Liver (tissue), 3 donors: ENCODE measurements around the gene PAXX.

Experiments used
- CTCF ChIP-seq: fragments of 150-350 bp; IDR thresholded peaks from 2 replicates; pipeline ENCODE4 v1.5.1; 2017; ENCODE audit warnings: improper control_type of control experiment, low read depth, low read length; ENCODE audit not compliant: missing input control
- EGR1 ChIP-seq, 2 donors: IDR thresholded peaks; 2 replicates each; pipeline ENCODE4 v1.6.1; 2016 to 2018; ENCODE audit warnings: antibody characterized with exemption in 2 of 2, low read depth in 2 of 2
- GABPA ChIP-seq, 2 donors: IDR thresholded peaks in 1 of 2; conservative IDR thresholded peaks in 1 of 2; 2 replicates each; pipeline ENCODE4 v1.6.1; 2016; ENCODE audit warnings: antibody characterized with exemption in 2 of 2, mild to moderate bottlenecking in 1 of 2, moderate library complexity in 1 of 2
- RAD21 ChIP-seq, 2 donors: IDR thresholded peaks; 2 replicates each; pipeline ENCODE4 v1.6.1; 2016; ENCODE audit warnings: antibody characterized with exemption in 2 of 2, mild to moderate bottlenecking in 2 of 2
- SP1 ChIP-seq: IDR thresholded peaks from 2 replicates; pipeline ENCODE4 v1.6.1; 2018; ENCODE audit warnings: antibody characterized with exemption, mild to moderate bottlenecking
- TAF1 ChIP-seq: conservative IDR thresholded peaks from 2 replicates; pipeline ENCODE4 v1.6.1; 2016; ENCODE audit warnings: antibody characterized with exemption, mild to moderate bottlenecking
- ZBTB33 ChIP-seq: IDR thresholded peaks from 2 replicates; pipeline ENCODE4 v1.6.1; 2016; ENCODE audit warnings: antibody characterized with exemption
- donor health status: healthy.
- donor health status: healthy.

GRCh38 chr9:136972335-136972734 is 19.9 kb upstream of the PAXX start:
- no peak for TF ChIP-seq EGR1 (IDR thresholded peaks at IDR 0.05; ENCODE audit: low read depth in 2 of 2)
- no peak for TF ChIP-seq GABPA (IDR thresholded peaks at IDR 0.05 in 1 of 2, conservative IDR thresholded peaks at IDR 0.05 in 1 of 2)
- TF ChIP-seq CTCF = no peak
- no peak for TF ChIP-seq ZBTB33
- TF ChIP-seq SP1 = no peak
- no peak for TF ChIP-seq RAD21 (IDR thresholded peaks at IDR 0.05)
- TF ChIP-seq TAF1 = no peak
